Measurements from ENCODE around the gene COL20A1. TPM values are rescaled to one million over a fixed set of nuclear protein-coding genes. Genes with fewer than 3 reads are reported as not detected.
"Not testable (repeated sequence)": the region's sequence is repeated elsewhere in the genome, so short reads cannot be mapped to it uniquely, and the experiment has no call there.

Gene COL20A1
- not detected for total RNA-seq

DNA sequence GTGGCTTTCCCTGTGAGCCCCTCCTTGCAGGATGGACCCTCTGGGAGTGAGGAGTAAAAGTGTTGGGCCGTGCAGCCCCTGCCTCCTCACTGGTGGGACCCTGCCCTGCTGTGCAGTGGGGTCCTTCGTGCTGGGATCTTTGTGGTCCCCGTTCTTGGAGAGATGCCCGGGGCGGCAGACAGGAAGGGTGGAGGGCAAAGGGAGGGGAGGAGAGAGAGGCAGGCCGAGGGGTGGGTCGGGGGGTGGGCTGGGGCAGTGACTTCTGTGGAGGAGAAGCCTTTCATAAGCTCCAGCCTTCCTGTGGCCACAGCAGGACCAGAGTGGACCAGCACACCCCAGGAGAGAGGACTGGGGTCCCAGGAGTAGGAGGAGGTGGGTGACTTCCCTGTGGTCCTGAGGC is at the start of gene COL20A1:
Gene COL20A1, plus strand, starts transcription at position 283 of the 400 bp plus-strand sequence. CDS start 1,922 bp downstream, outside the sequence.
- ChIA-PET CTCF (no interaction called here), POLR2A (no interaction called here)
- Mint-ChIP-seq H3K9me3 (ENCODE audit: insufficient read depth) (no peaks in the 10 kb centered on the region), H3K4me1 (ENCODE audit: low read depth) (peaks cover 10% of the 10 kb centered on the region), H3K27ac (no peak within 1 kb of the TSS), H3K27me3 (ENCODE audit: low read depth) (peaks cover 2% of the 10 kb centered on the region), H3K36me3 (ENCODE audit: low read depth) (peaks cover 3% of the 10 kb centered on the region), H3K4me3 (no peak within 1 kb of the TSS)
- ATAC-seq (no peak), DNase-seq (no peak)

DNA sequence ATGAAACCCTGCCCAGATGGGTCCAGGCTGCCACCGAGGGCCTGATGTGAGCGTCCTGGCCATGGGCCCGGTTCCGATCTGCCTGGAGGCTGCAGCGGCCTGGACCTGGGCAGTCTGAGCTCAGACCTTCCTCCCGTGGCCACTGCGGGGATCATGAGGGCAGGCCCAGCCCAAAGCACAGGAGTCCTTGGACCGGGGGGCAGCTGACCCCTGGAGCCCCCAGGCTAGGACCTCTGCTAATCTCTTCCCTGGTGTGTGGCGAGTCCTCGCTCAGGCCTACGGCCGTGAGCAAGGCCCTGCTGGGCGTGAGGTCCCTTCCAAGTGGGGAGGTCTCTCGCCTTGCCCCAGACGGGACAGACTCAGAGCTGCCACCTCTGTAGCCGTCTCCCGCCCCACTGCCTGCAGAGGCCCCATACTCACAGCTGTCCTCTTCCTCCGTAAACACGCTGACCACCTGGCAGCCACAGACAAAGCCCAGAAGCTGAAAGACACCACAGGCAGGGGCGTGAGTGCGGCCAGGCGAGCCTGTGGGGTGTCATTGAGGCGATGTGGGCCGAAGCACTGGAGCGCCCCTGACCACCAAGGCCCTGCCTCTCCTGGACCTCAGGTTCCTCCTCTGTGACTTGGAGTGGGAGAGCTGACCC is 49.3 kb upstream of the COL20A1 start:
- POLR2A ChIA-PET, result no interaction called here
- Mint-ChIP-seq H3K36me3 (ENCODE audit: low read depth) (no peaks in the 10 kb centered on the region), H3K27ac (no peak overlapping the region), H3K4me1 (ENCODE audit: low read depth) (no peaks in the 10 kb centered on the region), H3K27me3 (ENCODE audit: low read depth) (no peaks in the 10 kb centered on the region), H3K9me3 (ENCODE audit: insufficient read depth) (no peaks in the 10 kb centered on the region), H3K4me3 (no peak overlapping the region)
- CTCF ChIA-PET, result no interaction called here
- ATAC-seq (no peak), DNase-seq (no peak)

DNA sequence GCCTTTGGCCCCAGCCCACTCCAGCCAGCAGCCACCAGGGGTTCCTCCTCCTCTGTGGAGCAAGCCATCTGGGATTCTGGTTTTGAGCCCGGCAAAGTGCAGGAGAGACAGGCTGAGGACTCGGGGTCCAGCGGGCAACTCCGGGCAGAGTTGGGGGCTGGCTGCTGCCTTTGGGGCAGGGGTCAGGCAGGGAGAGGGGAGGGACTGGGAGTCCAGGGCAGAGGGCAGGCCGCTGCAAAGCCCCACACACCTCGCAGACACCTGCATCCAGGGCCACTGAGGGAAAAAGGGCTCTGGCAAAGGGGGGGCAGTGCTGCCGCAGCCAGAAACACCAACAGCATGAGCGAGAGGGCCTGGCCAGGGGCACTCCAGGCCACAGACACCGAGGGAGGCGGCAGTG is 48.5 kb upstream of the COL20A1 start:
- no peaks in the 10 kb centered on the region for H3K27me3 Mint-ChIP-seq (ENCODE audit: low read depth)
- H3K4me1 Mint-ChIP-seq (ENCODE audit: low read depth), result no peaks in the 10 kb centered on the region
- H3K9me3 Mint-ChIP-seq (ENCODE audit: insufficient read depth), result no peaks in the 10 kb centered on the region
- CTCF ChIA-PET, result no interaction called here
- POLR2A ChIA-PET, result no interaction called here
- ATAC-seq, result no peak
- no peak for DNase-seq
- no peak overlapping the region for H3K4me3 Mint-ChIP-seq
- no peak overlapping the region for H3K27ac Mint-ChIP-seq
- H3K36me3 Mint-ChIP-seq (ENCODE audit: low read depth), result no peaks in the 10 kb centered on the region

DNA sequence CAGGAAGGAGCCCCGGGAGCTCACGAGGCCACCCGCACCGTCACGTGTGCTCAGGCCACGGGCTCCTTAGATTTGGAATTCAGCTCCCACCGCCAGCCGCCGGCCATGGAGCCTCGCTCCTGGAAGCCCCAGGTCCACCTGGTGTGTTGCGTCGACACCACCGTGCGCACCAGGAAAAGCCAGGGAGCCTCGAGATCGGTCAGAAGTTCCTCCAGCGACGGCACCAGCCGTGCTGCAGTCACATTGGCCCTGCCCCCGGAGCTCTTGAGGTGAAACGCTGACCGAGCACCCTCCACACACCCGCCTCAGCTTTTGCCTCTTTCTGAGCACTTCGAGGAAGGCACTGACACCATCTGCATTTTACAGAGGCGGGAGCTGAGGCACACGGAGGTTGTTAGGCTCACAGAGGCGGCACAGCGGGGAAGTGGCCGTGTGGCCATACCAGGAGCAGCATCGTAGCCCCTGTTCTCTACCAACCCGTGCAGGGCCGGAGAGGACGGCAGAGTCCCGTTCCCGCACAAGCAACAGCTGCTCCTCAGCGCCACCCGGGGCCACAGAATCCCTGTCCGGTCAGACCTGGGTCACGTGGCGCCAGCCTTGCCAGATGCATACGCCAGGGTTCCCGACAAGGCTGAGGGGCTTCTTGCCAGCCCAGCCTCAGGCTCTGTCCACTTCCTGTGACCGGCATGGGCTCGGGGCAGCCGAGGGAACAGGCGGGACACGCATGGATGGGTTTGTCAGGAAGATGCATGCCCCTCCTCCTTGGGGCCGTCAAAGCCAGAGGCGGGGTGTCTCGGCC is 46.3 kb upstream of the COL20A1 start:
- Mint-ChIP-seq H3K4me3 (no peak overlapping the region), H3K27me3 (ENCODE audit: low read depth) (peaks cover 2% of the 10 kb centered on the region), H3K27ac (no peak overlapping the region), H3K9me3 (ENCODE audit: insufficient read depth) (no peaks in the 10 kb centered on the region), H3K4me1 (ENCODE audit: low read depth) (no peaks in the 10 kb centered on the region), H3K36me3 (ENCODE audit: low read depth) (no peaks in the 10 kb centered on the region)
- ATAC-seq (no peak), DNase-seq (no peak)
- ChIA-PET POLR2A (no interaction called here), CTCF (no interaction called here)

DNA sequence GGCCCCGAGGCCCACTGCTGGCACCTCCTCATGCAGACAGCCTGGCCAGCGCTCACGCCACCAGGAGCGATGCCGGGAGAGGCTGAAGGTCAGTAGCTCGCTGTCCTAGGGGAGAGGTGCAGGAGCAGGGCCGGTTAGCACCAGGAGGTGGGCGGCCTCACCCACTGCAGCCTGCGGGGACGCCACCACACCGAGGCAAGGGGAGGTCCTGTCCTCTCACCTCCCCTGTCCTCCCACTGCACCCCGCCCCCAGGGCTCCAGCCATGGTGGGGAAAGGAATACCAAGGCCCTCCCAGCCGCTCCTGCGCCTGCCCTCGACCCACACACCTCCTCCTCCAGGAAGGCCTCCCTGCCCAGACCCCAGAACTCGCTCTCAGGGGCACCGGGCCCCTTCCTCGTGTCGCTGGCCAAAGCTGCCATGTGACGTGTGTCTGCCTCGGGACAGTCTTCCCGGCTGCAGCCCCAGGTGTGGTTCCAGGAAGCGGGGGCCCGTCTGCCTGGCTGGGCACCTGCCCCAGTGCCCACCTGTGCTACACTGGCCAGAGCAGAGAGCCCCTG is 45.2 kb upstream of the COL20A1 start:
- Mint-ChIP-seq H3K27ac (no peak overlapping the region), H3K9me3 (ENCODE audit: insufficient read depth) (no peaks in the 10 kb centered on the region), H3K27me3 (ENCODE audit: low read depth) (peaks cover 9% of the 10 kb centered on the region), H3K4me1 (ENCODE audit: low read depth) (no peaks in the 10 kb centered on the region), H3K36me3 (ENCODE audit: low read depth) (no peaks in the 10 kb centered on the region), H3K4me3 (no peak overlapping the region)
- ChIA-PET CTCF (interaction anchor here (1.8 kb wide), 1 partner anchor 25 kb away, joined by 4 read pairs; no protein-coding TSS in a partner anchor), POLR2A (no interaction called here)
- DNase-seq, result no peak
- ATAC-seq, result no peak

DNA sequence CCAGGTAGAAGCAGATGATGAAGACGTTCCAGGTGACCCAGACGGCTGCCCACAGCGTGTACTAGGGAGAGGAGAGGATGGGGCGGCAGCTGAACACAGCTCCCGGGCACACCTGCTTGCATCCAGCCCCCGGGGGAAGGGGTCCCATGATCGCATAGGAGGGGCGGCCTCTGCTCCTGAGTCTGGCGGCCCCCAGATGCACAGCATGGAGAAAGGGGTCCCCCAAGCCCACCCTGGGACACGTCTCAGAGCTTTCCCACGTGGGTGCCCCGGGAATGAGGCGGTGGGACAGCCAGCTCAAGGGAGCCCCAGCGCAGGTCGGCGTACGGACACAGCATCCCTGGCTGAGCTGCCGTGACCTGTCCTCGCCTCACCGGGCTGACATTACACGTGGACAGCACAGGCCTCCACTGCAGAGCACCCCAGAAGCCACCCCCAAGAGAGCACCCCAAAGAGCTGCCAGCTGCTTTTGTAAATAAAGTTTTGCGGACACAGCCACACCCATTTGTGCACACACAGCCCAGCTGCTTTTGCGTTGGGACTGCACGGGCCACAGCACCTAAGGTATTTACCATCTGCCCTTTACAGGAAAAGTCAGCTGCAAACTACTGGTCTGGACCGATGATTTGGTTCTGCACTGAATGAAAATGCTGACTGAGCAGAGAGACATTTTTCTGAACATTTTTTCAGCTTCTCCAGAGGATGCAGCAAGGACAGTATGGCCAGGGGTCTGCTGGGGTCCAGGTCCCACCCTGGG is 44.0 kb upstream of the COL20A1 start:
- DNase-seq (no peak), ATAC-seq (no peak)
- H3K9me3 Mint-ChIP-seq (ENCODE audit: insufficient read depth), result no peaks in the 10 kb centered on the region
- ChIA-PET CTCF (interaction anchor here (1.8 kb wide), 1 partner anchor 26 kb away, joined by 4 read pairs; no protein-coding TSS in a partner anchor), POLR2A (no interaction called here)
- peaks cover 17% of the 10 kb centered on the region for H3K27me3 Mint-ChIP-seq (ENCODE audit: low read depth)
- no peaks in the 10 kb centered on the region for H3K36me3 Mint-ChIP-seq (ENCODE audit: low read depth)
- no peak overlapping the region for H3K27ac Mint-ChIP-seq
- no peak overlapping the region for H3K4me3 Mint-ChIP-seq
- H3K4me1 Mint-ChIP-seq (ENCODE audit: low read depth), result no peaks in the 10 kb centered on the region

DNA sequence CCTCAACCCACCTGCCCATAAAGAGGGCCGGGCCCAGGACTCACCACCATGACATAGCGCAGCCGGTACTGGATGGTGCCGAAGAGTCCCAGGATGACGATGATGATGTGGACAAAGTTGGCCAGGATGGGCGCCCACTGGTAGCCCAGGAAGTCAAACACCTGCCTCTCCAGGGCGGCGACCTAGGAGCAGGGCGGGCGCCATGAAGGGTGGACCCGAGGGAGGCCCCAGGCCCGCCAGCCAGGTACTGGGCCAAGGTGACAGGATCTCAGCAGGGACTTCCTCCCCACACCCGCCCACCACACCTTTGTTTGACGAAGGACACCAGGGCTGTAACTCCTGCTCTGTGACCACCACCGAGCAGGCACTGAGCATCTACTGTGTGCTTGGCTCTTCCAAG is 43.1 kb upstream of the COL20A1 start:
- no peaks in the 10 kb centered on the region for H3K4me1 Mint-ChIP-seq (ENCODE audit: low read depth)
- H3K4me3 Mint-ChIP-seq, result no peak overlapping the region
- POLR2A ChIA-PET, result no interaction called here
- no peaks in the 10 kb centered on the region for H3K9me3 Mint-ChIP-seq (ENCODE audit: insufficient read depth)
- no peaks in the 10 kb centered on the region for H3K36me3 Mint-ChIP-seq (ENCODE audit: low read depth)
- DNase-seq (no peak), ATAC-seq (no peak)
- CTCF ChIA-PET, result interaction anchor here (1.8 kb wide), 1 partner anchor 27 kb away, joined by 4 read pairs; no protein-coding TSS in a partner anchor
- H3K27me3 Mint-ChIP-seq (ENCODE audit: low read depth), result peaks cover 20% of the 10 kb centered on the region
- H3K27ac Mint-ChIP-seq, result no peak overlapping the region

DNA sequence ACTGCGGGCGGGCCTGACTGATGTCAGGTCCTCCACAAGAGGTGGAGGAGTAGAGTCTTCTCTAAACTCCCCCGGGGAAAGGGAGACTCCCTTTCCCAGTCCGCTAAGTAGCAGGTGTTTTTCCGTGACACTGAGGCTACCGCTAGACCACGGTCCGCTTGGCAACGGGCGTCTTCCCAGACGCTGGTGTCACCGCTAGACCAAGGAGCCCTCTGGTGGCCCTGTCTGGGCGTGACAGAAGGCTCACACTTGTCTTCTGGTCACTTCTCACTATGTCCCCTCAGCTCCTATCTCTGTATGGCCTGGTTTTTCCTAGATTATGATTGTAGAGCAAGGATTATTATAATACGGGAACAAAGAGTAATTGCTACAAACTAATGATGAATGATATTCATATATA is 41.6 kb upstream of the COL20A1 start:
- H3K27me3 Mint-ChIP-seq (ENCODE audit: low read depth), result peaks cover 31% of the 10 kb centered on the region
- ATAC-seq; POLR2A ChIA-PET; DNase-seq; H3K4me3 Mint-ChIP-seq; H3K4me1 Mint-ChIP-seq (ENCODE audit: low read depth); H3K27ac Mint-ChIP-seq; H3K36me3 Mint-ChIP-seq (ENCODE audit: low read depth); H3K9me3 Mint-ChIP-seq (ENCODE audit: insufficient read depth): not testable (repeated sequence)
- CTCF ChIA-PET, result interaction anchor here (1.0 to 1.8 kb wide), 2 partner anchors 27 to 28 kb away, joined by 3 to 4 read pairs; no protein-coding TSS in a partner anchor

DNA sequence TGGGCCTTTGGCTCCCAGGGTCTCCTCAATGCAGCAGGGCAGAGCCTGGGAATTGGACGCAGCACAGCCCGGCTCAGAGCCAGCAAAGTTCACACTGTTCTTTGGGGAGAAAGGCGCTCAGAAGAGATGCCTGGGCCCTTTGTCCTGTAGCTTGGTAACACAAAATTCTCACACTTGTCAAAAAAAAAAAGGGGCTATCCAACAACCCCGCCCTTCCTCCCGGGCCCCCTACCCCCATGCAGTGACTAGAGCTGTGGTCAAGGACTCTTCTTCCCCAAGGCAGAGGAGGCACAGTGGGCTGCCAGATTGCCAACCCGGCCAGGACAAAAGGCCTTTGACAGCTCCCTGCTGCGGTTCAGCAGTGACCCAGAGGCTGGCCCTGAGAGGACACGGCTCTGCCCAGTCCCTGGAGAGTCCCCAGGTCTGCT is 40.7 kb upstream of the COL20A1 start:
- POLR2A ChIA-PET, result no interaction called here
- H3K27ac Mint-ChIP-seq, result no peak overlapping the region
- H3K27me3 Mint-ChIP-seq (ENCODE audit: low read depth), result peaks cover 40% of the 10 kb centered on the region
- no peaks in the 10 kb centered on the region for H3K4me1 Mint-ChIP-seq (ENCODE audit: low read depth)
- no peak overlapping the region for H3K4me3 Mint-ChIP-seq
- H3K9me3 Mint-ChIP-seq (ENCODE audit: insufficient read depth), result no peaks in the 10 kb centered on the region
- ATAC-seq (no peak), DNase-seq (no peak)
- CTCF ChIA-PET, result interaction anchor here (0.7 to 1.8 kb wide), 2 partner anchors 28 to 29 kb away, joined by 3 to 4 read pairs; no protein-coding TSS in a partner anchor
- H3K36me3 Mint-ChIP-seq (ENCODE audit: low read depth), result no peaks in the 10 kb centered on the region

DNA sequence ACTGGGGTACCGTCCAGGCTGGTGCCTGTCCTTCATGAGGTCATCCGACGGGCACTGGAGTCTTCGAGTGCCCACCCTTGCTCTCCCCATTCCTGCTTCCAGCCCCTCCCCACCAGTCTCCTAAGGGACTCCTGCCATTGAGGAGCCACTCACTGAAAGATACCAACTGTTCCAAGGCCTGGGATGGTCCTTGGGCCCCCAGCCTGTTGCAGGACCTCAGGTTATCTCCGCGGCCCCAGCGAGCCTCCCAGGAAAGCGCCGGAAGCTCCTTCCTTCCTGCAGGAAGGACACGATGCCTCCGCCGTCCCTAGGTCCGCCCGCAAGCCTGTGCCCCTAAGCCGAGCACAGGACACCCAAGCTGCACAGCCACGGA is 39.9 kb upstream of the COL20A1 start:
- H3K4me1 Mint-ChIP-seq (ENCODE audit: low read depth), result no peaks in the 10 kb centered on the region
- peaks cover 41% of the 10 kb centered on the region for H3K27me3 Mint-ChIP-seq (ENCODE audit: low read depth)
- ChIA-PET CTCF (interaction anchor here (1.0 kb wide), 1 partner anchor 29 kb away, joined by 5 read pairs; no protein-coding TSS in a partner anchor), POLR2A (no interaction called here)
- ATAC-seq (no peak), DNase-seq (no peak)
- H3K9me3 Mint-ChIP-seq (ENCODE audit: insufficient read depth), result no peaks in the 10 kb centered on the region
- no peaks in the 10 kb centered on the region for H3K36me3 Mint-ChIP-seq (ENCODE audit: low read depth)
- H3K4me3 Mint-ChIP-seq, result no peak overlapping the region
- no peak overlapping the region for H3K27ac Mint-ChIP-seq

DNA sequence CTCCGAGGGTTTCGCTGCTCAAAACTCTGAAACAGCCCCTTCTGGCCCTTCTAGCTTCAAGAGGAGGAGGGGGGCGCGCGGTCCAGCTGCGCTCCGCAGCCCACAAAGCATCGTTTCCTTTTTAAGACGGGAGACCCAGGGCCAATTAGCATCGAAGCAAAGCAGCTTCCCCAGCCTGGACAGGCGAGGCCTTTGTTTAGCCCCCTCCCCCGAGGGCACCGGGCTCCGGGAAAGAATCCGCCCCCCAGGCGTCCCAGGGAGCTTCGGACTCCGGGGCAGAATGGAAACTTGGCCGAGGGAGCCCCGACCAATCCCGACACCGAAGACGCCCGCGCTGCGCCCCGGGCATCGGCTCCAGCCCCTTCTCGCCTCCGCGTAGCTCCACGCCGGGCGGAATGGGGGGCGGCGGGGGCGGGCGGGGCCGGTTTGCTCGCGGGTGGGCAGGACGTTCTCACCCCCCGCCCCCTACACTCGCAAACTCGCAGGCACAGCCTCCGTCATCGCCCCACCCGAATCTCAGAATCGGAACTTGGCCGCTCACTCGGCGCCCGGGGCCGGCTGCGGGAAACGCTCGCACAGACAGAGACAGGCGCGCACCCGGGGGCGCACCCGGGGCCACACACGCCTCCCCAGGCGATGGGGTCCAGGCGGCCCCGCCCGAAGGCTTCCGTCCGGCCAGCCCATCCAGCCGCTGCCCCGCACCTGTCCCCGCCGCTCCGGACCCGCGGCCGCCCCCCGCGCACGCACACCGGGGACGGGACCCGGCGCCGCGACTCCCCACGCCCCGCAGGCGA is 39.4 kb upstream of the COL20A1 start:
- ATAC-seq (no peak), DNase-seq (no peak)
- no peak overlapping the region for H3K4me3 Mint-ChIP-seq
- H3K4me1 Mint-ChIP-seq (ENCODE audit: low read depth), result no peaks in the 10 kb centered on the region
- H3K27me3 Mint-ChIP-seq (ENCODE audit: low read depth), result peaks cover 41% of the 10 kb centered on the region
- no peaks in the 10 kb centered on the region for H3K9me3 Mint-ChIP-seq (ENCODE audit: insufficient read depth)
- ChIA-PET CTCF (interaction anchor here (1.0 to 1.5 kb wide), 2 partner anchors 30 to 31 kb away, joined by 3 to 5 read pairs; no protein-coding TSS in a partner anchor), POLR2A (interaction anchor here (0.6 kb wide), 1 partner anchor 29 kb away, joined by 5 read pairs; no protein-coding TSS in a partner anchor)
- no peaks in the 10 kb centered on the region for H3K36me3 Mint-ChIP-seq (ENCODE audit: low read depth)
- H3K27ac Mint-ChIP-seq, result no peak overlapping the region
